Liver (tissue), 3 donors: ENCODE data around the gene ARHGAP5.

Experiments used
- EGR1 ChIP-seq, 2 donors: IDR thresholded peaks; 2 replicates each; pipeline ENCODE4 v1.6.1; 2016 to 2018; ENCODE audit warnings: antibody characterized with exemption in 2 of 2, low read depth in 2 of 2
- FOXA1 ChIP-seq: IDR thresholded peaks from 2 replicates; pipeline ENCODE4 v1.6.1; 2016; ENCODE audit warnings: antibody characterized with exemption
- GABPA ChIP-seq, 2 donors: IDR thresholded peaks in 1 of 2; conservative IDR thresholded peaks in 1 of 2; 2 replicates each; pipeline ENCODE4 v1.6.1; 2016; ENCODE audit warnings: antibody characterized with exemption in 2 of 2, mild to moderate bottlenecking in 1 of 2, moderate library complexity in 1 of 2
- HNF4G ChIP-seq: IDR thresholded peaks from 2 replicates; pipeline ENCODE4 v1.6.1; 2016; ENCODE audit warnings: antibody characterized with exemption
- NR2F2 ChIP-seq: IDR thresholded peaks from 2 replicates; pipeline ENCODE4 v1.6.1; 2016; ENCODE audit warnings: antibody characterized with exemption
- RAD21 ChIP-seq, 2 donors: IDR thresholded peaks; 2 replicates each; pipeline ENCODE4 v1.6.1; 2016; ENCODE audit warnings: antibody characterized with exemption in 2 of 2, mild to moderate bottlenecking in 2 of 2
- SP1 ChIP-seq: IDR thresholded peaks from 2 replicates; pipeline ENCODE4 v1.6.1; 2018; ENCODE audit warnings: antibody characterized with exemption, mild to moderate bottlenecking
- TAF1 ChIP-seq: conservative IDR thresholded peaks from 2 replicates; pipeline ENCODE4 v1.6.1; 2016; ENCODE audit warnings: antibody characterized with exemption, mild to moderate bottlenecking
- YY1 ChIP-seq: IDR thresholded peaks from 2 replicates; pipeline ENCODE4 v1.6.1; 2016; ENCODE audit warnings: antibody characterized with exemption, mild to moderate bottlenecking
- TF ChIP-seq, protein P1 (sequence below): fragments of 150-350 bp; IDR thresholded peaks from 2 replicates; pipeline ENCODE4 v1.5.1; 2017; ENCODE audit warnings: improper control_type of control experiment, low read depth, low read length; ENCODE audit not compliant: missing input control
- TF ChIP-seq, protein P2 (sequence below): IDR thresholded peaks from 2 replicates; pipeline ENCODE4 v1.6.1; 2016; ENCODE audit warnings: antibody characterized with exemption
- TF ChIP-seq, protein P3 (sequence below): IDR thresholded peaks from 2 replicates; pipeline ENCODE4 v1.6.1; 2016; ENCODE audit warnings: antibody characterized with exemption
- TF ChIP-seq, protein P4 (sequence below): IDR thresholded peaks from 2 replicates; pipeline ENCODE4 v1.6.1; 2016; ENCODE audit warnings: antibody characterized with exemption
- TF ChIP-seq, protein P5 (sequence below): IDR thresholded peaks from 2 replicates; pipeline ENCODE4 v1.6.1; 2016; ENCODE audit warnings: antibody characterized with exemption, mild to moderate bottlenecking
- donor health status: healthy.
- donor health status: healthy.

DNA sequence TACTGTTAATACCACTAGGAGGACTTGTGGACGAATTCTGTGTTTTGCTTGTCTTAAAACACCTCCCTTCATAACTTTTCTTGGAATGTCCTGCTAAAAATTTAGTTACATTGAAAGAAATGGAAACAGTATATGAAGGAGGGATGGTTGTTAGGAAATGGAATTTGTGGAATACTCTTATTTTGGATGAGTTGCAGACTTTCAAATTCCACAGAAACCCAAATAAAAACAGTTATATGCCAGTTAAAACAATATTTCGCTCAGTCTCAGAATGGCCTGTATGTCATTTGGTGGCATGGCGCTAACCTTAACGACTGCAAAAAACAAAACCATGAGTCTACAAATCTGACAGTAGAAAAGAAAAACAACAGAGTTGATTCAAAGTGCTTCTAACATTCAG lies 12.2 kb upstream of the ARHGAP5 start:
- TF ChIP-seq, protein P1, sequence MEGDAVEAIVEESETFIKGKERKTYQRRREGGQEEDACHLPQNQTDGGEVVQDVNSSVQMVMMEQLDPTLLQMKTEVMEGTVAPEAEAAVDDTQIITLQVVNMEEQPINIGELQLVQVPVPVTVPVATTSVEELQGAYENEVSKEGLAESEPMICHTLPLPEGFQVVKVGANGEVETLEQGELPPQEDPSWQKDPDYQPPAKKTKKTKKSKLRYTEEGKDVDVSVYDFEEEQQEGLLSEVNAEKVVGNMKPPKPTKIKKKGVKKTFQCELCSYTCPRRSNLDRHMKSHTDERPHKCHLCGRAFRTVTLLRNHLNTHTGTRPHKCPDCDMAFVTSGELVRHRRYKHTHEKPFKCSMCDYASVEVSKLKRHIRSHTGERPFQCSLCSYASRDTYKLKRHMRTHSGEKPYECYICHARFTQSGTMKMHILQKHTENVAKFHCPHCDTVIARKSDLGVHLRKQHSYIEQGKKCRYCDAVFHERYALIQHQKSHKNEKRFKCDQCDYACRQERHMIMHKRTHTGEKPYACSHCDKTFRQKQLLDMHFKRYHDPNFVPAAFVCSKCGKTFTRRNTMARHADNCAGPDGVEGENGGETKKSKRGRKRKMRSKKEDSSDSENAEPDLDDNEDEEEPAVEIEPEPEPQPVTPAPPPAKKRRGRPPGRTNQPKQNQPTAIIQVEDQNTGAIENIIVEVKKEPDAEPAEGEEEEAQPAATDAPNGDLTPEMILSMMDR, result no peak
- TF ChIP-seq EGR1 (IDR thresholded peaks at IDR 0.05; ENCODE audit: low read depth in 2 of 2) (no peak), RAD21 (IDR thresholded peaks at IDR 0.05) (no peak), FOXA1 (no peak), HNF4G (no peak), YY1 (no peak), SP1 (no peak), GABPA (IDR thresholded peaks at IDR 0.05 in 1 of 2, conservative IDR thresholded peaks at IDR 0.05 in 1 of 2) (no peak), TAF1 (no peak), NR2F2 (no peak)
- TF ChIP-seq, protein P2, sequence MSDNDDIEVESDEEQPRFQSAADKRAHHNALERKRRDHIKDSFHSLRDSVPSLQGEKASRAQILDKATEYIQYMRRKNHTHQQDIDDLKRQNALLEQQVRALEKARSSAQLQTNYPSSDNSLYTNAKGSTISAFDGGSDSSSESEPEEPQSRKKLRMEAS, result no peak
- TF ChIP-seq, protein P3, sequence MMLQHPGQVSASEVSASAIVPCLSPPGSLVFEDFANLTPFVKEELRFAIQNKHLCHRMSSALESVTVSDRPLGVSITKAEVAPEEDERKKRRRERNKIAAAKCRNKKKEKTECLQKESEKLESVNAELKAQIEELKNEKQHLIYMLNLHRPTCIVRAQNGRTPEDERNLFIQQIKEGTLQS, result no peak
- TF ChIP-seq, protein P4, sequence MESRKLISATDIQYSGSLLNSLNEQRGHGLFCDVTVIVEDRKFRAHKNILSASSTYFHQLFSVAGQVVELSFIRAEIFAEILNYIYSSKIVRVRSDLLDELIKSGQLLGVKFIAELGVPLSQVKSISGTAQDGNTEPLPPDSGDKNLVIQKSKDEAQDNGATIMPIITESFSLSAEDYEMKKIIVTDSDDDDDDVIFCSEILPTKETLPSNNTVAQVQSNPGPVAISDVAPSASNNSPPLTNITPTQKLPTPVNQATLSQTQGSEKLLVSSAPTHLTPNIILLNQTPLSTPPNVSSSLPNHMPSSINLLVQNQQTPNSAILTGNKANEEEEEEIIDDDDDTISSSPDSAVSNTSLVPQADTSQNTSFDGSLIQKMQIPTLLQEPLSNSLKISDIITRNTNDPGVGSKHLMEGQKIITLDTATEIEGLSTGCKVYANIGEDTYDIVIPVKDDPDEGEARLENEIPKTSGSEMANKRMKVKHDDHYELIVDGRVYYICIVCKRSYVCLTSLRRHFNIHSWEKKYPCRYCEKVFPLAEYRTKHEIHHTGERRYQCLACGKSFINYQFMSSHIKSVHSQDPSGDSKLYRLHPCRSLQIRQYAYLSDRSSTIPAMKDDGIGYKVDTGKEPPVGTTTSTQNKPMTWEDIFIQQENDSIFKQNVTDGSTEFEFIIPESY, result no peak
- TF ChIP-seq, protein P5, sequence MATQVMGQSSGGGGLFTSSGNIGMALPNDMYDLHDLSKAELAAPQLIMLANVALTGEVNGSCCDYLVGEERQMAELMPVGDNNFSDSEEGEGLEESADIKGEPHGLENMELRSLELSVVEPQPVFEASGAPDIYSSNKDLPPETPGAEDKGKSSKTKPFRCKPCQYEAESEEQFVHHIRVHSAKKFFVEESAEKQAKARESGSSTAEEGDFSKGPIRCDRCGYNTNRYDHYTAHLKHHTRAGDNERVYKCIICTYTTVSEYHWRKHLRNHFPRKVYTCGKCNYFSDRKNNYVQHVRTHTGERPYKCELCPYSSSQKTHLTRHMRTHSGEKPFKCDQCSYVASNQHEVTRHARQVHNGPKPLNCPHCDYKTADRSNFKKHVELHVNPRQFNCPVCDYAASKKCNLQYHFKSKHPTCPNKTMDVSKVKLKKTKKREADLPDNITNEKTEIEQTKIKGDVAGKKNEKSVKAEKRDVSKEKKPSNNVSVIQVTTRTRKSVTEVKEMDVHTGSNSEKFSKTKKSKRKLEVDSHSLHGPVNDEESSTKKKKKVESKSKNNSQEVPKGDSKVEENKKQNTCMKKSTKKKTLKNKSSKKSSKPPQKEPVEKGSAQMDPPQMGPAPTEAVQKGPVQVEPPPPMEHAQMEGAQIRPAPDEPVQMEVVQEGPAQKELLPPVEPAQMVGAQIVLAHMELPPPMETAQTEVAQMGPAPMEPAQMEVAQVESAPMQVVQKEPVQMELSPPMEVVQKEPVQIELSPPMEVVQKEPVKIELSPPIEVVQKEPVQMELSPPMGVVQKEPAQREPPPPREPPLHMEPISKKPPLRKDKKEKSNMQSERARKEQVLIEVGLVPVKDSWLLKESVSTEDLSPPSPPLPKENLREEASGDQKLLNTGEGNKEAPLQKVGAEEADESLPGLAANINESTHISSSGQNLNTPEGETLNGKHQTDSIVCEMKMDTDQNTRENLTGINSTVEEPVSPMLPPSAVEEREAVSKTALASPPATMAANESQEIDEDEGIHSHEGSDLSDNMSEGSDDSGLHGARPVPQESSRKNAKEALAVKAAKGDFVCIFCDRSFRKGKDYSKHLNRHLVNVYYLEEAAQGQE, result no peak
